ENCODE results near the gene TRAF7. TPM values are rescaled to one million over a fixed set of nuclear protein-coding genes. Genes with fewer than 3 reads are reported as not detected.
"Not testable (repeated sequence)": the region's sequence is repeated elsewhere in the genome, so short reads cannot be mapped to it uniquely, and the experiment has no call there.

TRAF7 gene
- 25.7 TPM for total RNA-seq

DNA sequence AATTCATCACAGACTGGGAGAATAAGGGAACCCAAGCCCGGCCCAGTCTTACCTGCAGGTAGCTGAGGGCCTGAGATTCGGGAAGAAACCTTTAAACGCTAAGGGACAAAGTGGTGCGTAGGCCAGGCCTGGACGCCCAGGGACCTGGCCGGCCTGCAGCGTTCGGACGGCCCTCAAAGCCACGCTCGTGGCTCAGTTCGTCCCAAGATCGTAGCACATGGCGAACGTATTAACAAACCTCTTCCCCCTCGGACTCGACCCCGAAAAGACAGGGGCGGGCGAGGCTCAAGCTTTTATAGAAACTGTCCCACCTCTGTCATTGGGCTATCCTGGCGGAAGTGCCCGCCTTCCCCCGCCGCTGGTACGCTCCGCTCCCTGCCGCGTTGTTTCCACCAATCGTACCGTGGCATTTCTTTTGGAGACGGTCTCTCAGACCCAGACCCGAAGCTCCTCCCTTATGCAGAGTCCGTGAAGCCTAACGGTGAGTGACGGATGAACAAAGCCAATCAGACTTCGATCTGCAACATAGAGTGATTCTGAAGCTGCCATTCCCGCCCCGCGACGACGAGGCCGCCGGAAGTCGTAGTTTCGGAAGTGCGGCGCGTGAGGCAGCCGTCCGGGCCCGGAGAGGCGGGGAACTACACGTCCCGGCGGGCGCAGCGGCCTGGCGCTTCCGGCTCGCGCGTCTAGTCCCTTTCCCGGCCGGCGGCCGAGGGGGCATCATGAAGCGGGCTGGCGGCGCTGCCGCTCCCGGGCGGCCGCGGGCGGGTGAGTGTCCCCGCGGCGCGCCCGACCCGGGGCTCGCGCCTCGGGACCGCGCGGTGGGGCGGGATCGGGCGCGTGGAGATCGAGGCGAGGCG is at the start of gene TRAF7:
Gene TRAF7, plus strand, starts transcription at position 692 of the 860 bp plus-strand sequence. CDS start 8,139 bp downstream, outside the sequence.
- FAIRE-seq, result peak; percentile 98
- peak; percentile 99 to 100 for DNase-seq (ENCODE audit: low spot score in 2 of 2)

DNA sequence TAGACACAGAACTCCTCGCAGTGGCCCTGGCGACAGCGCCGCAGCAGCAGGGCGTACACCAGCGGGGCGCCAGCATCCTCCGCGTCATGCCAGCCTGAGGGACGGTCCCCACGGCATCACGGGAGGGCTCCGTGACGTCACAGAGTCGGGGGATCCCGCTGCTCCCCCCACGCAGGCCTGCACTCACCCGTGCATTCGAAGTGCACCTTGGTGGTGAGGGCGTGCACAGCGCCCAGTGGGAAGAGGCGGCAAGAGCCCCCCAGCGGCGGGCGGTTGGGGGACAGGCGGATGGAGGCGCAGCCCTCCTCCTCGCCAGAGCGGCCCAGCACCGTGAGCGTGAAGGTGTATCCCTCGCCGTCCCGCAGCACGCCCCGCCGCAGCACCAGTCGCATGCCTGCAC is 49.4 kb upstream of the TRAF7 start:
- not testable (repeated sequence) for FAIRE-seq; DNase-seq (ENCODE audit: low spot score in 2 of 2)

DNA sequence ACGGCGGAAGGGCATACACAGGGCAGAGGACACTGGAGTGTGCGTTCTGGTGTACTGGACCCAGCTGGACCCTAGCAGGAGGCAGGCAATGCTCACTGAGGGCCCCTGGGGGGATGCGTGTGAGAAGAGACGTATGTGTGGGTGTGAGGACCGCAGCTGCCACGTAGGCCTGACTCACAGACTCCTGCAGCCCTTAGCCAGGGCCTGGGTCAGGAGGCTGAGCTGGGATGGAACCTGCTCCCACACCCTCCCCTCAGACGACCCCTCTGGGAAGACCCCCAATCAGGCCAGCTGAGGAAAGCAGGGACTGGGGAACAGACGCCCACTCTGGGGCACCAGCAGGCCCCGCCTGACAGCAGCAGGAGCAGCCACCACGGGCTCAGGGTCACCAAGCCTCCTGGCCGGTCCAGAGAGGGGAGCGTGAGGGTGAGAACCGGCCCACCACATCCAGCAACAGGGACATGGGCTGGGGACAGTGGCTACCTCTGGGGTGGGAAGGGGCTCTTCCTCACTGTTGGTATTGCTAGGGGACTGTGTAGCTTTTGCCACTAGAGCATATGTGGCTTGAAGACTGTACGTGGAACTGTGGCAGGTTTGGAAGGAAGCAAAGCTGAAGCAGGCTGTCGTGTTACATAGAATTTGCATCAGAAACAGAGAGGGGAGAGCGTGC is 48.3 kb upstream of the TRAF7 start:
- FAIRE-seq; DNase-seq (ENCODE audit: low spot score in 2 of 2): not testable (repeated sequence)

DNA sequence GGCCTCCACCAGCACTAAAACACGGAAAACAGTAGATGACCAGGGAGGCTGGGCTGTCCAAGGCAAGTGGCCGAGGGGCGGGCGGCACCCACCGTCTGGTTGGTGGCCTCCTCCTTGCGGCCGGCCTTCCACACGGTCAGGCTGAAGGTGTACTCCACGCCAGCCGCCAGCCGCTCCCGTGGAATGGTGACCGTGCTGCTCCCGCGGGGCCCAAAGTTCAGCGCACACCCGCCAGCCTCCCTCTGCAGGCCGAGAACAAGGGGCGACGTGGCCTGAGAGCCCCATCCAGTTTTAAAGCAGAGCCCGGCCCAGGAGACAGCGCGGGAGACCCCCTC is 47.8 kb upstream of the TRAF7 start:
- not testable (repeated sequence) for DNase-seq (ENCODE audit: low spot score in 2 of 2); FAIRE-seq

DNA sequence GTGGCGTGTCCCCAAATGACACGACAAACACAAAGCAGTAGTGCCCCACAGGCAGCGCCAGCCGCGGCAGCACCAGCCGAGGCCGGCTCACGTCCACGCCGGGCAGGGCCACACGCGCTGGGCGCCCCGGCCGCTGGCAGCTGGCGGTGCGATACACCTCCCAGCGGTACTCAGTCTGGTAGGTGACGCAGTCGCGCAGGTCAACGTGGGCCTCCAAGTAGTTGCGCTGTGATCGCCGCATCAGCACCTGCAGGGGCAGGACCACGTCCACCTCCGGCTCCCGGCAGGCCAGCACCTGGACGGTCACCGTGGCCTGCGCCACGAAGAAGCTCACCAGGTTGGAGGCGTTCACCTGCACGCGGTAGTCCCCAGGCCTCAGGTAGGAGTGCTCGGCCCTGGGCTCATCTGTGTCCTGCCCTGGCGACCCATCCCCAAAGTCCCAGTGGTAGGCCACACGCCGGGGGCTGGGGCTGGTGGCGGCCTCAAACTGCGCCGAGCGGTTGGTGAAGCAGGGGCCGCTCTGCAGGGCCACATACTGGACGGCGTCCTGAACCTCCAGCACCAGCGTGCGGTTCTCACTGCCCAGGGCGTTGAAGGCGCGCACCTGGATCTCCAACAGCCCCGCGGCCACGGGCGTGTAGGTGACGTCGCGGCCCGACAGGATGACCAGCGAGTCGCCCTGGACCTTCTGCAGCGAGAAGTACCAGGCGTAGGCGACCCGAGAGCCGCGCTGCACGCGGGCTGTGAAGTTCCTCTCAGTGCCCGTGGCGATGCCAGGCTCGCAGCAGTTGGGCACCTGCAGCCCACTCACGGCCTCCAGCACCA is 46.9 kb upstream of the TRAF7 start:
- DNase-seq (ENCODE audit: low spot score in 2 of 2); FAIRE-seq: not testable (repeated sequence)

DNA sequence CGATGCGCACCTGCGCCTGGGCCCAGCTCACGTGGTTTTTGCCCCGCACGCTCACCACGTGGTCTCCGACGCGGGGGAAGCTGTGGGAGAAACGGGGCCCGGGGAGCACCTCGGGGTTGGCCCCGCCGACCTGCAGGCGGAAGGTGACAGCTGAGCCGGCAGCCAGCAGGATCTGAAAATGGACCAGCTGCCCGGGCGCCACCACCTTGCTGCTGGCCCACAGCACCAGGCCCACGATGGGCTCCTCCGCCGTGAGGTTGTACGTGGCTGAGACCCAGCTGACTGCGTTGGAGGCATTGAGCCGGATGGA is 46.4 kb upstream of the TRAF7 start:
- not testable (repeated sequence) for DNase-seq (ENCODE audit: low spot score in 2 of 2); FAIRE-seq

DNA sequence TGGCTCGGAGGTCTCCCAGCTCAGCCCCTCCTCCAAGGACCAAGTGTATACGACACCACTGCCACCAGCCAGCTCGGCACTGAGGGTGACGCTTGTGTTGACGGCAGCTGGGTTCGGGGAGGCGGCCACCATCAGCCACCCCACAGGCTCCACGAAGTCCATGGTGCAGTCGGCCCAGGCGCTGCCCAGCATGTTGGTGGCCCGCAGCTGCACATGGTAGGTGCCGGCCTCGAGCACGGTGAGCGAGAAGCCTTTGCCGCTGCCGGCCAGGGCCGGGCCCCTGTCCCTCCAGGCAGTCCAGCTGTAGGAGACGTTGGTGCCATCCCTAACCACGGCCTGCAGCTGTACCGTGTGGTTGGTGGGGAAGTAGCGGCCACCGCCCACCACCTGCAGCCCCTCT is 45.7 kb upstream of the TRAF7 start:
- not testable (repeated sequence) for FAIRE-seq; DNase-seq (ENCODE audit: low spot score in 2 of 2)

DNA sequence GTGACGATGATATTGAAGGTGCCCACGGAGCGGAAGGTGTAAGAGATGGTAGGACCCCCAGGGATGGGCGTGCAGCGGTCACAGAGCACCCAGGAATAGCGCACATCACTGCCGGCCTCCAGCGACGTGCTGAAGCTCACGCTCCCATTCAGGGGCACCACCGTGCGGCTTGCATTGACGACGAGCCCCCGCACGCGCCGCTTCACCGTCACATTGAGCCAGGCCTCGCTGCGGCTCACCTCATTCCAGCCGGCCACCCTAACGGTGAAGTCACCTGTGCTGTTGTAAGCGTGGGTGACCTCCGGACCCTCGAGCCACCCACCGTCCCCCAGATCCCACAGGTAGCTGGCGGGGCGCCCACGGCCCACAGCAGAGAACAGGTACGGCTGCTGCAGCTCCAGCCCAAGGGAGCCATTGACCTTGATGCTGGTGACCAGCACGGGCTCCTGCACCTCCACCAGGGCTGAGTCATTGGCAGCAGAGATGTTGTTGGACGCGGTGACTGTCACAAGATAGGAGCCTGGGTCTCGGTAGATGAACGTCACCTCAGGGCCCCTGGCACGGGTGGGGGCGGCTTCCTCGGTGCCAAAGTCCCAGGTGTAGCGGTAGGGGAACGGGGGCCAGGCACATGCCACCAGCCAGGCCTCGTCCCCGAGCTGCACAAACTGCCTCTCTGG is 45.1 kb upstream of the TRAF7 start:
- not testable (repeated sequence) for FAIRE-seq; DNase-seq (ENCODE audit: low spot score in 2 of 2)

DNA sequence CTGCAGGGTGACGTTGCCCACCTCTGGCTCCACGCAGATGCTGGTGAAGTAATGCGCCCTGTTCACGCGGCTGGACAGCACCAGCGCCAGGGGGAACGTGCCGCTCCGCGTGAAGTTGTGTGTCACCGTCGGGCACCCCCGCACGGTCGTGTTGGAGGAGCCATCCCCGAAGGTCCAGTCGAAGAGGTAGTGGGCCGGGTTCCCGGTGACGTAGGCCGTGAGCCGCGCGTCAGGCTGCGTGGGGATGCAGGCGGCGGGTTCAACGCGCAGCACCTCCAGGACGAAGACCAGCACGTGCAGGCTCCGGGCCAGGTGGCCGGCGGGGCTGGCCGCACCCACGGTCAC is 44.6 kb upstream of the TRAF7 start:
- FAIRE-seq; DNase-seq (ENCODE audit: low spot score in 2 of 2): not testable (repeated sequence)

DNA sequence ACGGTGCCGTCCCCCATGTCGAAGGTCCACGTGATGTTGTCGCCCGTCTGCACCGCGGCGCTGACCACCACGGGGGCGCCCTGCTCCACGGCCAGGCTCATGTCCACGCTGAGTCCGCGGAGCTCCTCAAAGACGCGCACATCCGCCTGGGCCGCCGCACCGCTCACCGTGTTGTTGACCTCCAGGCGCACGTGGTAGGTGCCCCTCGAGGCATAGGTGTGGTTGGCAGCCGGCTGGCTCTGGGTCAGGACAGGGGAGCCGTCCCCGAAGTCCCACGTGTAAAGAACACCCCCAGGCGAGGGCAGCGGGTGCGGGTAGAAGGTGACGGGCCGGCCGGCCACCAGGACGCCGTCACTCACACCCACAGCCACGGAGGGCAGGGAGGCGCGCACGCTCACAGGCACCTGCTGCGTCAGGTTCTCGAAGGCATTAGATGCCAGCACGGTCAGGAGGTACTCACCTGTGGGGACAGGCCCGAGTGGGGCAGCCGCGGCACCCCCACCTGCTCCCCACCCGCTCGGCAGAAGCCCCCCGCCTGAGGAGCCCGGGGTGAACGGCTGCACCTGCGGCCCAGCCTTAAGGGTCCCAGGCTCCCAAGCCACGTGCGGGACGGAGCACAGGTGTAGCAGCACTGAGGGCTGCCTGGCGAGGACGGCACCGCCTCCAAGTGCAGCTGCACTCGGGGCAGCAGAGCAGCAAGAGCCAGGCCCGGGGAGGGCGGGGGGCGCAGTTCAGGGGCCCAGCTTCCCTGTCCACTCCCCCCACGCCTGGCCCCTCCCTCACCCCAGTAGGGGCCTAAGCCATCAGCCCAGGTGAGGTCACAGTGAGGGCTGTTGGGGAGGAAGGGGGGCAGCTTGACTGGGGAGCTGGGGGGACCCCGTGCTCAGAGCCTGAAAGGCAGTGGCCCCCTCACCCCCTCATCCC is 43.9 kb upstream of the TRAF7 start:
- not testable (repeated sequence) for DNase-seq (ENCODE audit: low spot score in 2 of 2); FAIRE-seq

DNA sequence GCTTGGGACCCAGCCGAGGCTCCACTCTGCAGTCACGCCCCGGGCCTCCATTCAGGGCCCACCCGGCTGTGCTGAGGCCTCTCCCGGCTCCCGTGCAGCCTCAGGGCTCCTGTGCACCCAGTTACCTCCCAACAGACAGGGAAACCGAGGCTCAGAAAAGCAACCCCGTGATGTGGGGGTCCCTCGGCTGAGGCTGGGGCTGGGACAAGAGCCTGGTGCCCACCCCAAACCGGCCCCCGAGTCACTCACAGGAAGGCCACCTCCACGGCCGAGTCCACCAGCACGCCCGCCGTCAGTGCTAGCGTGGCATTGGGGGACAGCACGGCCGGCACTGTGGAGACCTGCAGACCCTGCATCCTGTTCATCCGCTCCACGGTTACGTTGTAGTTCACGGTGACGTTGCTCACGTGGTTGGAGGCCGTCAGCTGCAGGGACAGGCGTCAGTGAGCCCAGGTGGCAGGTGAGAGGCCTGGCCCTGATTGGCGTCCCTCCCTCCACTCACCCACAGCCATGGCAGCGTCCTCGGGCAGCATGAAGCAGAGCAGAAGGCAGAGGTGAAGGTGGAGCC is 43.0 kb upstream of the TRAF7 start:
- FAIRE-seq; DNase-seq (ENCODE audit: low spot score in 2 of 2): not testable (repeated sequence)

DNA sequence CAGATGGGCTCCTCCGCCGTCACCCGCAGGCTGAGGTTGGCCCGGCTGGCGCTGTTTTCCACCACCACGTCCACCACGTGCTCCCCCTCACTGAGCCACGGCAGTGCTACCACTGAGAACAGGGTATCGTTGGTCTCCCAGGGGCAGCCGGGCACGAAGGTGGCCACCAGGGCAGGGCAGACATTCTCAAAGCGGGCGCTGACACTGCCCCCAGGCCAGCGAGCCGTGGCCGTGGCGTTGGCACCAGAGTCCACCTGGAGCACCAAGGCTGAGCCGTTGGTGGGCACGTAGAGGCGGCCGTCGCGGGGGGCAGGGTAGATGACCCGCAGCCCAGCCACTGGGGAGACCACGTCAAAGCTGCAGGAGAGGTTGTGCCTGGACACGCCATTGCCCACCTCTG is 41.4 kb upstream of the TRAF7 start:
- not testable (repeated sequence) for DNase-seq (ENCODE audit: low spot score in 2 of 2); FAIRE-seq

DNA sequence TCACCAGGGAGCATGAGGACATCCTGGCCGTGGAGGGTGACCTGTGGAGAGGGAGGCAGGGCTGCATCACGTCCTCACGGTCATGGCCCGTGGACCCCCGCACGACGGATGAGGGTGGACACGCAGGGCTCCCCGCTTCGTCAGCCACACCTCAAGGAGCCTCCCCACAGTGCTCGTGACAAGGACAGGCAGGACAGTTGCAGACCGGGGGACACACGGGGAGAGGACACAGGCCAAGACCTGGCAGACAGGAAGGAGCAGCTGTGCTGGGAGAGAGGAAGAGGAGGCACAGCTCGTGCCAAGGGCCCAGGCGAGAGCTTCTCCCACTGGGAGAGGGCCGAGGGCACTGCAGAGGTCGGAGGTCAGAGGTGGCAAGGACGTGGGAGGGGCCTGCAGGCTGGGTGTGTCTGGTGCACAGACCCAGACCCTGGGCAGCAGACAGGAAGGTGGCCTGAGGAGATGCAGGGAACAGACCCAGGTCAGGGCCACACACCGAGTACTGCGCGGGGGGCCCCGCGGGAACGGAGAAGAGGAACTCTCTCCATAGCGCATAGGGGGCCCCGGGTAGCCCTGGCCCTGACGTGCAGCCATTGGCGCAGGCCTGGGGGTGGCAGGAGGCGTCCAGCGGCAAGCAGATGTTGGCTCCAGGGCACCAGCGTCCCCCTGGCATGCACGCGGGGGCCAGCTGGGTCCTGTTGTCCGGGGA is 40.5 kb upstream of the TRAF7 start:
- not testable (repeated sequence) for FAIRE-seq; DNase-seq (ENCODE audit: low spot score in 2 of 2)

DNA sequence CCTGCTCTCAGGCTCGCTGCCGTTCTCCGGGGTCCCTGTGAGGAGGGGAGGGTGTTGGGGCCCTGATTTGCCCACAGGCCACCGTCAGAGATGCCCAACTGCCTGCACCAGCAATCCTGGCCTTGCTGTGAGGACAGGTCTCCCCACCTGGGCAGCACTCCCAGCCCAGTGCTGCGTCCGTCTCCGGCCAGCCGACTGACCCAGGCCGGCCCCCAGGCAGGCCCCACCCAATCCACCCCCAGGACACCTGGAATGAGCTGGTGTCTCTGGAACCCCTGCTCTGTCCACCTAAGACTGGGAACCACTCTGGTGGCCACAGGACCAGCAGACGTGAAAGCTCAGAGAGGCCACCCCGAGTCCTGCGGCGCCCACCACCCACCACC is 40.0 kb upstream of the TRAF7 start:
- no peak for FAIRE-seq

DNA sequence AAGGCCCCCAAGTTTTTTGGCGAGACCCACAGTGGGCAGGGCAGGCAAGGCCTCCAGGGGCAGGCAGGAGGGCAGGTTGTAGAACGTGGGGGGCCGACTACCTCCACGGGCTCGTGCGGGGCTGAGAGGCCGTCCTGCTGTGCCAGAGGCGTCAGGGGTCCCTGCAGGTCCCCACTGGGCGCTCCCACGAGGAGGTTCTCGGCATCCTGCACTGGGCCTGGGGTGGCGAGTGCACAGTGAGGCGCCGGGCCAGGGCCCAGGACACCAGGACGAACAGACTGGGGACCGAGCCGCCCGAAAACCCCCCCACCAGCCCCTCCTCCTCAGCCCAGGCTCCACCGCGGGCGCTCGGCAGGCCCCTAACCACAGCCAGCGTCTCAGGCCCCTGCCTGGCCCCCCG is 39.2 kb upstream of the TRAF7 start:
- not testable (repeated sequence) for DNase-seq (ENCODE audit: low spot score in 2 of 2); FAIRE-seq

More for the DNA sequence above, 40.0 kb upstream of the TRAF7 start:
- DNase-seq (ENCODE audit: low spot score in 2 of 2), result no peak

DNA sequence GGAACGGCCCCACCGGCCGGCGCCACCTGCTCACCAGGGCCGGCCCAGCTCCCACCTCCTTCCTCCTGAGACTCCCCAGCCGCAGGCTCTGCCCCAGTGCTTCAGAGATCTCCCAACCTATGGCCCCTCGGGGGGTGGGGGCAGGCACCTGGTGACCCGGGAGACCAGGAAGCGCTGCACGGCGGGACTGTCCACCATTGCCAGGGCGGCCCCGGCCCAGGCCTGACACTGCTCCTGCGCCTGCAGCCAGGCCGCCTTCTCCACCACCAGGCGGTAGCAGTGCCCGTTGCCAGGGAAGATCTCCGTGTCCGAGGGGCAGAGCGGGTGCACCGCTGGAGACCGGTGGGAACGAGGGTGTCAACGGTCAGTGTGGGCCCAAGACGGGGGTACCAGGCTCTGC is 38.2 kb upstream of the TRAF7 start:
- DNase-seq (ENCODE audit: low spot score in 2 of 2); FAIRE-seq: not testable (repeated sequence)

DNA sequence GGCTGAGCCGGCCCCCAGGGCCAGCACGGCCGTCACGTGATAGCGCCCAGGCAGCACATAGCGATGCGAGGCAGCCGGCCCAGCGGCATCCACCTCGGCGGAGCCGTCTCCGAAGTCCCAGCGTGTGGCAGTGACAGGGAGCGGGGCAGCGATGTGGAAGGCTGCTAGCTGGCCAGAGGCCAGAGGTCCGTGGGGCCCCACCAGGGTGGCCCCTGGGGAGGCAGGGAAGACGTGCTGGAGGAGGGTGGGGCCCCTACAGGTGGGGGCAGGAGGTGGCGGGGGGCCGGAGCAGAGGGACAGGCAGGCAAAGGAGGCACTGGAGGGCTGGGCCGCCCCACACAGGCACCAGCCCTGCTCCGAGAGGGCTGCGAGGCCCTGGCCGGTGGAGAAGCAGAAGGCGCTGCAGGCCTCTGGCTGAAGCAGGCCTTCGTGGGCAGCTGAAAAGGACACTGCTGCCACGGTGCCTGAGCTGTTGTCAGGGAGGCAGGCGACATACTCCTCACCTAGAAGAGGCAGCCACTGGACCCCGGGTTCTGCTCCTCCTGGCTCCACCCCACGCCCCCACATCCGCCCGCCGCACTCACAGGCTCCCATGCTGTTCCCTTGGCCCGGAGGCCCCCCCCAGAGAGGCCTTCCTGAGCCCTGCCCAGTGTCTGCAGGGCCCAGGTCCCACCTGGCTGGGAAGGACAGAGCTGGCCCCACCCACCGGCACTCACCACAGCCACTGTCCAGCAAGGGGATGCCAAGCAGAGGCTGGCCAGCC is 37.4 kb upstream of the TRAF7 start:
- not testable (repeated sequence) for DNase-seq (ENCODE audit: low spot score in 2 of 2); FAIRE-seq
